ENCODE measurements around the gene CD69. TPM values are rescaled to one million over a fixed set of nuclear protein-coding genes. Genes with fewer than 3 reads are reported as not detected.

The CD69 gene
- total RNA-seq, 1 donor from 2014 or later: 72.2 TPM

DNA sequence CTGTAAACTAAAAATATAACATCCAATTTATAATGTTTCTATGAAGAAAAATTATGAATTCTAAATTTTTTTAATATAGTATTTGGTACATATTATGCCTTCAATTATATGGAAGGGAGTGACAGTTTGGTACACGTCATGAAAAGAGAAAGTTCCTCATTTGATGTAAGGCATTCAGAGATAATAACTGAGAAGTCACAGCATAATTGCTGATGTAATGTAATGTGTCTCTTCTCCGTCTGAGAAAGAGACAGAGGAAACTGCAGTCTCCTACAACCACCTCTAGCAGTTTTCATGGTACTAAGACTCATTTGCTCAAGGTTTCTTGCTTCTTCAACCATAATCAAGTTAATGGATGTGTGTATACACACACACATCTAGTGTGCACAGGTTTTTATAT, 2.3 kb upstream of the CD69 start:
- Mint-ChIP-seq H3K9me3 (peaks cover 6% of the 10 kb centered on the region), H3K4me1 (ENCODE audit: low read depth) (peaks cover 46% of the 10 kb centered on the region), H3K27ac (no peak overlapping the region), H3K27me3 (ENCODE audit: low read depth) (no peaks in the 10 kb centered on the region), H3K36me3 (ENCODE audit: low read depth) (peaks cover 28% of the 10 kb centered on the region), H3K4me3 (ENCODE audit: low read depth) (no peak overlapping the region)
- intact Hi-C loops (cut with micrococcal nuclease): no loop called here
- DNase-seq (ENCODE audit: low spot score): no peak

DNA sequence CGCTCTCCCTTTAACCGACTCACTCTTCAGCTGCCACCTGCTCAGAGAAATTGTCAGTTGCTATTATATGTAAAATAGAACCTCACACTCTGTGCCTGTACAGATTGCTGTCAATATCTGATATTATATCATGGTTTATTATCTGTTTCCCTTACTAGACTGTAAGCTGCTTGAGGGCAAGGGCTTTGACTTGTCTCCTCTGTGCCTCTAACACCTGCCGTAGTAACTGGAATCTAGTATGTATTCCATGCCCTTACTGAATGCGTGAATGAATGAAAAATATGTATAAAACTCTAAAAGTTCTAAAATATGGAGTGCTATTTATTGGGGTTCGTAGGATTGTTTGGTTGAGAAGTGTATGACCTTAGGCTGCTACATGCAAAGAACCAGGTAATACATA, 1.7 kb upstream of the CD69 start:
- peaks cover 6% of the 10 kb centered on the region for H3K9me3 Mint-ChIP-seq
- peaks cover 35% of the 10 kb centered on the region for H3K36me3 Mint-ChIP-seq (ENCODE audit: low read depth)
- no peak for DNase-seq (ENCODE audit: low spot score)
- peaks cover 46% of the 10 kb centered on the region for H3K4me1 Mint-ChIP-seq (ENCODE audit: low read depth)
- intact Hi-C loops (cut with micrococcal nuclease): no loop called here
- no peaks in the 10 kb centered on the region for H3K27me3 Mint-ChIP-seq (ENCODE audit: low read depth)
- H3K27ac Mint-ChIP-seq: peak overlapping the region; percentile 96
- H3K4me3 Mint-ChIP-seq (ENCODE audit: low read depth): peak overlapping the region; percentile 62

DNA sequence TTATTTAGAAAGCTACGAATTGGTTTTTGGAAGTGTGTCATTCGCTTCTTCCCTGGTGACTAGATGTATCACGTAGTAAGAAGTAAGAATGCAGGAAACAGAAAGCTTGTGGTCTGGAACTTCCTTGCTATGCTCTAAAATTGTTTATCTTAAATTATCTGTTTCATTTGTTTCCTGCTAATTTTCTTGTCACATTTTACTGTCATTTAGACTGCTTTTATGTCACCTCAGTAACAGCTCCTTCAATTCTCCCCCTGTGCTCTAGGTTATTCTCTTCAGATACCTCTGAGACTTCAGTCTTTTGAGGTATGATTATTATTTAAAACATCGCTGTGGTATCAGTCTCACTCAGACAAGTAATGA, 699 bp upstream of the CD69 start:
- peaks cover 6% of the 10 kb centered on the region for H3K9me3 Mint-ChIP-seq
- H3K36me3 Mint-ChIP-seq (ENCODE audit: low read depth): peaks cover 44% of the 10 kb centered on the region
- peak overlapping the region; percentile 99 for H3K4me3 Mint-ChIP-seq (ENCODE audit: low read depth)
- peaks cover 44% of the 10 kb centered on the region for H3K4me1 Mint-ChIP-seq (ENCODE audit: low read depth)
- peak overlapping the region; percentile 96 for H3K27ac Mint-ChIP-seq
- intact Hi-C loops (cut with micrococcal nuclease): loop anchor here (1.0 to 2.0 kb wide), 3 partner anchors 19 to 33 kb away; partner anchors contain the start of gene CLECL1
- no peak for DNase-seq (ENCODE audit: low spot score)
- H3K27me3 Mint-ChIP-seq (ENCODE audit: low read depth): no peaks in the 10 kb centered on the region

DNA sequence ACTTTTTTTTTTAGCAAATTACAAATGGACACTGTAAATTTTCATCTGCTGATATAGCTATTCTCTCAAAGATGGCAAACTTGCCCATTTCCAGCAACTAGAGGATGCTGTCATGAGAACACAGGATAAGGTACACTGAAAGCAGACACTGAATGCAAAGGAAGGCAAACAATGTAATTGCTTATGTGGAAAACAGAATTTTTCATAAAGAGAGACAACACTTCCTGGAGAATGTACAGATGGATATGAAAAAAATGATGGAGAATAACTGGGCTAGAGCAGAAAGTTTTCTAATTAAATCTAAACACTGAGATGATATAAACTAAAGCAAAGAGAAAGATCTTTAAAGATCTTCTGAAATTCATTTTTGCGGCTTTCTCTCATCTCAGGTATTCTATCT, 581 bp downstream of the CD69 start:
- Mint-ChIP-seq H3K4me3 (ENCODE audit: low read depth) (peak overlapping the region; percentile 99), H3K9me3 (peaks cover 6% of the 10 kb centered on the region), H3K36me3 (ENCODE audit: low read depth) (peaks cover 56% of the 10 kb centered on the region), H3K4me1 (ENCODE audit: low read depth) (peaks cover 47% of the 10 kb centered on the region), H3K27ac (peak overlapping the region; percentile 96), H3K27me3 (ENCODE audit: low read depth) (no peaks in the 10 kb centered on the region)
- intact Hi-C loops (cut with micrococcal nuclease): loop anchor here (1.0 to 2.0 kb wide), 3 partner anchors 27 to 112 kb away; partner anchors contain the start of genes CLEC2D and CLECL1
- no peak for DNase-seq (ENCODE audit: low spot score)

DNA sequence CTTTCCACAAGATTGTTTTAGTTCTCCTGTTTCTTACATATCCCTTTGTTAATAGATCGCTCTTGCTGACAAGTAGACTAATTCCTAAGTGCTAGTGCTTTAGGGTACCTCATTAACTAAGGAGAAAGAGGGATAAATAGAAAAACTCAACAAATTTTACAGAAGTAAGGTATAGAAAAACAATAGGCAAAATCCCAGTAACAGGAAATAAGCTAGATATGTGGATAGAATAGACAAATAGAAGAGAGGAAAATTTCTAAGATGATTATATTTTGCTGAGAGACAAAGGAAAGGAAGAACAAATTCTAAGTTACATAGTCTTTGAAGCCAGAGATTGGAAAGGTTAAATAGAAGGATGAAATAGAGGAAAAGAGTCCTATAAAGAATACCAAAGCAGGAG, 1.0 kb downstream of the CD69 start:
- intact Hi-C loops (cut with micrococcal nuclease): loop anchor here (1.0 to 2.0 kb wide), 3 partner anchors 27 to 111 kb away; partner anchors contain the start of genes CLEC2D and CLECL1
- peak overlapping the region; percentile 99 for H3K4me3 Mint-ChIP-seq (ENCODE audit: low read depth)
- H3K36me3 Mint-ChIP-seq (ENCODE audit: low read depth): peaks cover 60% of the 10 kb centered on the region
- H3K27me3 Mint-ChIP-seq (ENCODE audit: low read depth): no peaks in the 10 kb centered on the region
- H3K9me3 Mint-ChIP-seq: peaks cover 6% of the 10 kb centered on the region
- peaks cover 47% of the 10 kb centered on the region for H3K4me1 Mint-ChIP-seq (ENCODE audit: low read depth)
- no peak for DNase-seq (ENCODE audit: low spot score)
- peak overlapping the region; percentile 96 for H3K27ac Mint-ChIP-seq

DNA sequence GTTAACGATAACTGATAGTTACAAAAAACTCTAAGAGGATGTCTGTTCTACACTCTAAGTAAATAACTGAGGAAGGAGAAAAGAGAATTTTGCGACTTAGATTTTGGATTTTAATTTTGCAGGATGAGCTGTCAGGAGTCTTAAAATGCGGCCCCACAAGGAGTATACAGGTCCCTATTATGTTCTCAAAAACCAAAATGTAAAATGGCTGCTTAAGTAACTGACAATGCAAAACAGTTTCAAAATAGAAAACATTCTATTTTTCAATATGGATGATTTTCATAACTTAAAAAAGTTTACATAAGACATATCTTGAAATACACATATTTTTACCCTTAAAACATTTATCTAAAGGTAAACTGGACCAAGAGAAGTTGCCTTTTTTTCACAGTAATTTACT, 2.6 kb downstream of the CD69 start:
- DNase-seq (ENCODE audit: low spot score): no peak
- intact Hi-C loops (cut with micrococcal nuclease): loop anchor here (1.0 kb wide), 1 partner anchor 8 kb away; no protein-coding TSS in a partner anchor
- peaks cover 76% of the 10 kb centered on the region for H3K36me3 Mint-ChIP-seq (ENCODE audit: low read depth)
- H3K4me3 Mint-ChIP-seq (ENCODE audit: low read depth): peak overlapping the region; percentile 99
- peak overlapping the region; percentile 90 for H3K27ac Mint-ChIP-seq
- peaks cover 6% of the 10 kb centered on the region for H3K9me3 Mint-ChIP-seq
- peaks cover 52% of the 10 kb centered on the region for H3K4me1 Mint-ChIP-seq (ENCODE audit: low read depth)
- no peaks in the 10 kb centered on the region for H3K27me3 Mint-ChIP-seq (ENCODE audit: low read depth)

DNA sequence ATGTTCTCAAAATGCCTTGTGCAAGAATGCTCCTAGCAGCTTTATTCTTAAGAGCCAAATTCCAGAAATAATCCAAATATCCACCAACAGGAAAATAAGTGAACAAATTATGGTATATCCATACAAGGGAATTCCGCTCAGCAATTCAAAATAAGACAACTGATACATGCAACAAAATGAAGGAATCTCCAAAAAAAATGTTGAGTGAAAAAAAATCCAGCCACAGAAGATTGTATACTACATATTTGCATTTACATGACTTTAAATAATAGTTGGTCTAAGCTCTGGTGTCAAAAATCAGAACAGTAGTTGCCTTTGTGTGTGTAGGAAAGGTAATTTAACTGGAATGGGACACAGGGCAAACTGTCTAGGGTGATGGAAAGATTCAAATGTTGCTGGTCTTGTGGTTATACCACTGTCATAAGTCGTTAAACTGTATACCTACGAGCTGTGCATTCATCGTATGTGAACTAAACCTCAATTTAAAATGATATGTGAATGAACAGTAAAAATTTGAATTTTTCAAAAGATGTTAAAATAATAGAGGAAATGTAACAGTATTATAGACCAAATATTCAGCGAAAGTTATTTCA, 3.2 kb downstream of the CD69 start:
- Mint-ChIP-seq H3K27ac (peak overlapping the region; percentile 90), H3K27me3 (ENCODE audit: low read depth) (no peaks in the 10 kb centered on the region), H3K4me3 (ENCODE audit: low read depth) (peak overlapping the region; percentile 99), H3K36me3 (ENCODE audit: low read depth) (peaks cover 81% of the 10 kb centered on the region), H3K9me3 (peaks cover 5% of the 10 kb centered on the region), H3K4me1 (ENCODE audit: low read depth) (peaks cover 56% of the 10 kb centered on the region)
- intact Hi-C loops (cut with micrococcal nuclease): loop anchor here (1.0 kb wide), 1 partner anchor 7 kb away; no protein-coding TSS in a partner anchor
- no peak for DNase-seq (ENCODE audit: low spot score)

DNA sequence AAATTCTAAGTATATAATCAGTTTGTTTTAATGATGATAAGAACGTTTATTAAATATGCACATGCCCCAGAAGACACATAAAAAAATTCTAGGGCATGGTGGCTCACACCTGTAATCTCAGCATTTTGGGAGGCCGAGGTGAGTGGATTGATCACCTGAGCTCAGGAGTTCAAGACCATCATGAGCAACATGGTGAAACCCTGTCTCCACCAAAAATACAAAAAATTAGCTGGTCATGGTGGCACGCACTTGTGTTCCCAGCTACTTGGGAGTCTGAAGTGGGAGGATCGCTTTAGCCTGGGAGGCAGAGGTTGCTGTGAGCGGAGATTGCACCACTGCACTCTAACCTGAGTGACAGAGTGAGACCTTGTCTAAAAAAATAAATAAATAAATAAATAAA, 4.0 kb downstream of the CD69 start:
- no peaks in the 10 kb centered on the region for H3K27me3 Mint-ChIP-seq (ENCODE audit: low read depth)
- intact Hi-C loops (cut with micrococcal nuclease): no loop called here
- peaks cover 51% of the 10 kb centered on the region for H3K4me1 Mint-ChIP-seq (ENCODE audit: low read depth)
- peak overlapping the region; percentile 88 for H3K27ac Mint-ChIP-seq
- H3K36me3 Mint-ChIP-seq (ENCODE audit: low read depth): peaks cover 81% of the 10 kb centered on the region
- DNase-seq (ENCODE audit: low spot score): no peak
- H3K4me3 Mint-ChIP-seq (ENCODE audit: low read depth): peak overlapping the region; percentile 99
- no peaks in the 10 kb centered on the region for H3K9me3 Mint-ChIP-seq

DNA sequence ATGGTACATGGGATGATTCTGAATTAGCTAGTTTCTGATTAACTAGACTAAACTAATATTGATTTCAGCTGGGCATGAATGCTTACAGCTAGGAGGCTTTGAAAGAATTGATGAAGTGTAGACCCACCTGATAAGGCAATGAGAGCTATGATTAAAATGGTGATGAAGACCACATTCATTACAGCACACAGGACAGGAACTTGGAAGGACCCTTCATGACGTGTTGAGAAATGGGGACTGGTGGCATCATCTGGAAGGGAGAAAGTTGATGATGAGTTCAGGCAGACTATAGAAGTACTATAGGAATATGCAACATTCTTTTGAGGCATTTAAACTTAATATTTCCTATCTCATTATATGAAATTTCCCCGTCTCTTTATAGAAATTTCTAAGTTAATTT, 4.5 kb downstream of the CD69 start:
- H3K4me1 Mint-ChIP-seq (ENCODE audit: low read depth): peaks cover 52% of the 10 kb centered on the region
- DNase-seq (ENCODE audit: low spot score): no peak
- peaks cover 83% of the 10 kb centered on the region for H3K36me3 Mint-ChIP-seq (ENCODE audit: low read depth)
- peak overlapping the region; percentile 99 for H3K4me3 Mint-ChIP-seq (ENCODE audit: low read depth)
- peak overlapping the region; percentile 88 for H3K27ac Mint-ChIP-seq
- H3K27me3 Mint-ChIP-seq (ENCODE audit: low read depth): no peaks in the 10 kb centered on the region
- intact Hi-C loops (cut with micrococcal nuclease): no loop called here
- no peaks in the 10 kb centered on the region for H3K9me3 Mint-ChIP-seq

DNA sequence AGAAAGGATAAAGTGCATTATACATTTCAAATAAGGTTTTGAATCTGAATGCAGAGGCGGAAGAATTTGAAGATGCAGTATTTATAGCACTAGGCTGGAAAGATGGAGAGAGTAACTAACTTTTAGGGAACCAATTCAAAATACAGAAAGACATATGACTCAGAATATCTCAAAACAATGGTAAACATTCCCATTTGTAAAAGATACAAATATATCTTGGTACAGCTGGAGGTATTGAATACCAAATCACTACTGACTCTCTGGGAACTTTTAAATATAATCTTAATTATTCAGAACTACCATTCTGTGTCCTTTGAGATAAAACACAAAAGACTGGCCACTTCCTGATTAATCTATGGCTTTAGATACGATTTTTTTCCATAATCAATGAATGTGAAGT, 5.1 kb downstream of the CD69 start:
- H3K27ac Mint-ChIP-seq: peak overlapping the region; percentile 79
- H3K9me3 Mint-ChIP-seq: no peaks in the 10 kb centered on the region
- no peak for DNase-seq (ENCODE audit: low spot score)
- H3K4me1 Mint-ChIP-seq (ENCODE audit: low read depth): peaks cover 50% of the 10 kb centered on the region
- H3K4me3 Mint-ChIP-seq (ENCODE audit: low read depth): peak overlapping the region; percentile 76
- peaks cover 83% of the 10 kb centered on the region for H3K36me3 Mint-ChIP-seq (ENCODE audit: low read depth)
- H3K27me3 Mint-ChIP-seq (ENCODE audit: low read depth): no peaks in the 10 kb centered on the region
- intact Hi-C loops (cut with micrococcal nuclease): no loop called here

DNA sequence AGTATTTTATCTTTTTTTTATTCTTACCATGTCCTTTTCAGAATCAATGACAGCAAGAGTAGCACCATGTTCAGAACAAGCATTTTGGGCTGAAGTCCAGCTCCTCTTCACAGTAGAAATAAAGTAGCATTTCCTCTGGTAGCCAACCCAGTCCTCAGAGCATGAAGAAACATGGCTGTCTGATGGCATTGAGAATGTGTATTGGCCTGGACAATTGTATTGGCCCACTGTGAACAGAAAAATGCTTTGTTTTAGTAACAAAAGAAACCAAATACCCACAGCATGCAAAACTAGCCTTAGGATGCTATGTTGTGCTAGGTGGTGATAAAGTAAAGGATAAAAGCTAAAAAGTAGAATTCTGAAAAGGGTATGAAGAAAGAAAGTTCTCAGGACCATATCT, 5.7 kb downstream of the CD69 start:
- peaks cover 54% of the 10 kb centered on the region for H3K4me1 Mint-ChIP-seq (ENCODE audit: low read depth)
- H3K27ac Mint-ChIP-seq: peak overlapping the region; percentile 79
- DNase-seq (ENCODE audit: low spot score): no peak
- H3K9me3 Mint-ChIP-seq: no peaks in the 10 kb centered on the region
- peaks cover 80% of the 10 kb centered on the region for H3K36me3 Mint-ChIP-seq (ENCODE audit: low read depth)
- H3K27me3 Mint-ChIP-seq (ENCODE audit: low read depth): no peaks in the 10 kb centered on the region
- peak overlapping the region; percentile 76 for H3K4me3 Mint-ChIP-seq (ENCODE audit: low read depth)
- intact Hi-C loops (cut with micrococcal nuclease): no loop called here

DNA sequence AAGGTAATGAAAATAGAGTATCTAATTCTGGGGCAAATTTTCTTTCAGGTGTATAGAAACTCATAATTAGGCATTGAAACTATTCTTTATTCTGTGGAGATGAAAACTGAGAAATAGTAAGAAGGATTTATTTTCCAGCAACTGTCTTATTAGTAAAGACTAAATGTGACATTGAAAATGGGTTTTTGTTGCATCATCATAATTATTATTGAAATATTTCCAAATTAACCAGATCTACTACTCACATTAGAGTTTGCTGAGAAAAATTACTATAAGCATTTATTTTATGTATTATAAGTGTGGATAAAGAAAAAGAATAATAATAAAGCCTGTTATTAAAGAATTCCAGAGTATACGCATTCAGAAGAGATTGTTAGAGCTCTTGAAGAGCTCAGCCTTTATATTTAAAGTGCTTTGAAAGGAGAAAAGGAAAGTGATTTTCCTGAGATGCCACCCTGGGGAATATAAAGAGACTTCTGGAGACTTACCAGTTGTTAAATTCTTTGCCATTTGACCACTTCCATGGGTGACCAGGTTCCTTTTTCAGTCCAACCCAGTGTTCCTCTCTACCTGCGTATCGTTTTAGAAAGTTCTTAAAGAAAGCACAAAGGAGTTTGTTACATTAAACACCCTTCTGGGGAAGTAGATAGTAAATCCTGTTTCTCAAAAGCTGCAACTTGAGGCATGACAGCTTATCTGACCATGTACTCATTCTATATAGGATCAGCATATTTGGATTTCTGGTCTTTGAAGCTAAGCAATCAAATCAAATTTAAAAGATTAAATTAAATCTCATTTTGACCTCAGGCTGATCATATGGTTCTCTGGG, 6.4 kb downstream of the CD69 start:
- intact Hi-C loops (cut with micrococcal nuclease): no loop called here
- Mint-ChIP-seq H3K36me3 (ENCODE audit: low read depth) (peaks cover 73% of the 10 kb centered on the region), H3K4me1 (ENCODE audit: low read depth) (peaks cover 55% of the 10 kb centered on the region), H3K9me3 (no peaks in the 10 kb centered on the region), H3K27ac (peak overlapping the region; percentile 79), H3K4me3 (ENCODE audit: low read depth) (peak overlapping the region; percentile 76), H3K27me3 (ENCODE audit: low read depth) (no peaks in the 10 kb centered on the region)
- DNase-seq (ENCODE audit: low spot score): no peak

DNA sequence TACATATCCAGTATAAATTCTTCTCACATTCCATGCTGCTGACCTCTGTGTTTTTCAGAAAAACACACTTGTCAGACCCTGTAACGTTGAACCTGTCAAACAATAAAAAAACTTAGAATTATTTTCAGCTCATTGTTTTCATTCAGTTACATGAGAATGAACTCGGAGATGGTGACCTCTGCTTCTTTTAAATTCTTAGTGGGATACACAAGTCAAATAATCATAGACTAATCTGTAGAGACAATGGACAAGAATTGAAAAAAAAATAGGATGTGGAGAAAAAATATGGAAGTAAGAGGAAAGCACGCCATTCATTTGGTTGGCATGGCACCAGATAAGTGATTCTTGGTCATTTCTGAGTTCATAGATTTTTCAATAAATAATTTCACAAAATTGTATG, 7.2 kb downstream of the CD69 start:
- peaks cover 57% of the 10 kb centered on the region for H3K4me1 Mint-ChIP-seq (ENCODE audit: low read depth)
- peak overlapping the region; percentile 20 for H3K4me3 Mint-ChIP-seq (ENCODE audit: low read depth)
- H3K9me3 Mint-ChIP-seq: no peaks in the 10 kb centered on the region
- no peaks in the 10 kb centered on the region for H3K27me3 Mint-ChIP-seq (ENCODE audit: low read depth)
- intact Hi-C loops (cut with micrococcal nuclease): no loop called here
- peaks cover 64% of the 10 kb centered on the region for H3K36me3 Mint-ChIP-seq (ENCODE audit: low read depth)
- H3K27ac Mint-ChIP-seq: peak overlapping the region; percentile 14
- DNase-seq (ENCODE audit: low spot score): no peak
